HepG2 (cell line): ENCODE data around the gene RANBP17. TPM values are rescaled to one million over a fixed set of nuclear protein-coding genes. Genes with fewer than 3 reads are reported as not detected.

ENCODE experiments used
- ATAC-seq: fragments of 200-7000 bp; cut with Tn5 transposase; 3 replicates; pipeline ENCODE4 v1.9.1; 2020; ENCODE audit warnings: mild to moderate bottlenecking, moderate library complexity
- BruUV-seq: library from RNA; stranded (reverse); fragments of 400-500 nt; replicated peaks from 2 replicates; lab custom pipeline; 2021; lab: Mats Ljungman, UMichigan
- CTCF ChIA-PET: fragments of 300-600 bp; formaldehyde crosslinking; extraction: SDS; loops from one replicate; lab custom pipeline; 2021; ENCODE audit warnings: low total read pairs, inconsistent platforms, low intra/inter-chr PET ratio; lab: Yijun Ruan, JAX
- POLR2A ChIA-PET: fragments of 350-600 bp; sonication (Branson Sonifier 250); formaldehyde crosslinking; loops from one replicate; lab custom pipeline; 2020; ENCODE audit warnings: antibody characterized with exemption, inconsistent platforms; lab: Yijun Ruan, JAX
- DNase-seq: peaks from one replicate; pipeline ENCODE4 v3.0.0-alpha.2; 2015; ENCODE audit warnings: low spot score
- FAIRE-seq: peaks from 3 replicates; lab custom pipeline; 2011; peaks lifted over from hg19 to GRCh38; lab: Jason Lieb, UNC
- H2AFZ ChIP-seq: one replicate; pipeline ENCODE4 v1.6.1; 2011; ENCODE audit warnings: low read length, inconsistent platforms
- H3K27ac ChIP-seq: fragments of 300-600 bp; 3 replicates; pipeline ENCODE4 v1.8.0; 2011; ENCODE audit warnings: mixed run types, mild to moderate bottlenecking, mixed read lengths, low read length, inconsistent platforms; ENCODE audit not compliant: insufficient read depth; ENCODE audit errors: extremely low read length
- H3K27me3 ChIP-seq, 2 experiments: fragments of 200-600 bp in 1 of 2; 2 replicates in 1 of 2; 3 replicates in 1 of 2; pipeline versions ENCODE4 v1.6.0 to v1.8.0; 2011; ENCODE audit warnings: low read length in 2 of 2, mild to moderate bottlenecking in 2 of 2, moderate library complexity in 2 of 2, inconsistent platforms in 1 of 2; ENCODE audit not compliant: insufficient read depth in 2 of 2, control insufficient read depth in 1 of 2
- H3K36me3 ChIP-seq, 2 experiments: fragments of 200-600 bp in 1 of 2; replicated peaks in 1 of 2; 2 replicates in 1 of 2; 3 replicates in 1 of 2; pipeline versions ENCODE4 v1.5.1 to v1.8.0; 2011; ENCODE audit warnings: low read length in 2 of 2, inconsistent platforms in 1 of 2; ENCODE audit not compliant: insufficient read depth in 2 of 2, control insufficient read depth in 1 of 2
- H3K4me1 ChIP-seq: 2 replicates; pipeline ENCODE4 v1.5.1; 2012; ENCODE audit warnings: low read length, inconsistent platforms; ENCODE audit not compliant: insufficient read depth
- H3K4me2 ChIP-seq: 2 replicates; pipeline ENCODE4 v1.6.0; 2011; ENCODE audit warnings: low read depth, low read length, inconsistent platforms
- H3K4me3 ChIP-seq, 3 experiments: fragments of 200-600 bp in 1 of 3; sonication (generic), shearing (Covaris generic) in 1 of 3; replicated peaks in 1 of 3; 2 replicates each; pipeline ENCODE4 v1.5.1; 2011 to 2016; ENCODE audit warnings: low read length in 3 of 3, inconsistent platforms in 2 of 3, low read depth in 2 of 3, mild to moderate bottlenecking in 2 of 3, control low read depth in 1 of 3, mixed read lengths in 1 of 3; ENCODE audit not compliant: insufficient read depth in 1 of 3
- H3K79me2 ChIP-seq: one replicate; pipeline ENCODE4 v1.6.1; 2011; ENCODE audit warnings: low read length, inconsistent platforms; ENCODE audit not compliant: insufficient read depth
- H3K9ac ChIP-seq: 2 replicates; pipeline ENCODE4 v1.6.0; 2011; ENCODE audit warnings: mild to moderate bottlenecking, low read depth, low read length, inconsistent platforms; ENCODE audit not compliant: insufficient read depth
- H3K9me3 ChIP-seq: 2 replicates; pipeline ENCODE4 v1.5.1; 2012; ENCODE audit warnings: mild to moderate bottlenecking, low read length
- H4K20me1 ChIP-seq: 2 replicates; pipeline ENCODE4 v1.6.0; 2011; ENCODE audit warnings: inconsistent platforms, mild to moderate bottlenecking, low read length, moderate library complexity; ENCODE audit not compliant: insufficient read depth
- FIP1L1 ChIP-seq: fragments of 200-400 bp; formaldehyde crosslinking; IDR thresholded peaks from 2 replicates; pipeline ENCODE4 v1.6.1; 2018; ENCODE audit warnings: low read depth, mild to moderate bottlenecking, low read length, moderate library complexity, borderline replicate concordance; ENCODE audit not compliant: insufficient read depth
- HNRNPK ChIP-seq: fragments of 200-400 bp; formaldehyde crosslinking; IDR thresholded peaks from 2 replicates; pipeline ENCODE4 v1.6.1; 2018; ENCODE audit warnings: low read length, low read depth, moderate library complexity, mild to moderate bottlenecking; ENCODE audit not compliant: poor library complexity, severe bottlenecking
- NFAT5 ChIP-seq: sonication (generic); formaldehyde crosslinking; IDR thresholded peaks from 2 replicates; pipeline ENCODE4 v1.4.0; 2020; ENCODE audit warnings: missing genetic modification reagents
- RAD51 ChIP-seq: fragments of 450-650 bp; IDR thresholded peaks from 2 replicates; pipeline ENCODE4 v1.6.1; 2016; ENCODE audit warnings: borderline replicate concordance
- RFX1 ChIP-seq: fragments of 450-650 bp; IDR thresholded peaks from 2 replicates; pipeline ENCODE4 v1.6.1; 2017
- SIX4 ChIP-seq: sonication (generic); formaldehyde crosslinking; IDR thresholded peaks from 2 replicates; pipeline ENCODE4 v1.4.0; 2020; ENCODE audit warnings: missing genetic modification reagents
- TBP ChIP-seq: sonication (generic); formaldehyde crosslinking; IDR thresholded peaks from 2 replicates; pipeline ENCODE4 v1.5.0; 2020; ENCODE audit warnings: missing genetic modification reagents
- XBP1 ChIP-seq: sonication (generic); formaldehyde crosslinking; IDR thresholded peaks from 2 replicates; pipeline ENCODE4 v1.5.0; 2020; ENCODE audit warnings: missing genetic modification reagents
- ZNF318 ChIP-seq: sonication (generic); formaldehyde crosslinking; IDR thresholded peaks from 2 replicates; pipeline ENCODE4 v1.4.0; 2020; ENCODE audit warnings: mild to moderate bottlenecking, missing genetic modification reagents
- ZNF331 ChIP-seq: sonication (generic); formaldehyde crosslinking; IDR thresholded peaks from 2 replicates; pipeline ENCODE4 v1.4.0; 2020; ENCODE audit warnings: missing genetic modification reagents
- ZNF577 ChIP-seq: sonication (generic); formaldehyde crosslinking; IDR thresholded peaks from 2 replicates; pipeline ENCODE4 v1.4.0; 2020; ENCODE audit warnings: mild to moderate bottlenecking, low read depth, missing genetic modification reagents, borderline replicate concordance
- in situ Hi-C: cut with HindIII; loops from 2 replicates; pipeline ENCODE4 v1.10.0; 2017; ENCODE audit warnings: low pct_unique_long_range_greater_than_20kb; ENCODE audit not compliant: extremely low pct_ligation_motif_present
- intact Hi-C: fragments of 100-400 bp; cut with micrococcal nuclease; formaldehyde crosslinking; loops from one replicate; pipeline ENCODE4 v1.10.0; 2022; ENCODE audit not compliant: unreplicated experiment
- polyA plus RNA-seq, 8 experiments: library from polyadenylated mRNA; depleted of rRNA in 3 of 8; stranded (reverse) in 7 of 8; unstranded in 1 of 8; fragments of >200 nt; fragmentation: Illumina TruSeq in 4 of 8; extraction: Trizol in 4 of 8; gene quantifications; 2 replicates each; pipeline versions ENCODE4 v1.2.1 to v1.2.3, GENCODE V29; 2011 to 2016; ENCODE audit warnings: low read depth in 4 of 8, missing spikeins in 1 of 8, mixed read lengths in 1 of 8; ENCODE audit not compliant: insufficient read depth in 1 of 8
- total RNA-seq, 5 experiments: library from RNA; depleted of rRNA; stranded (reverse); fragments of >200 nt; fragmentation: Illumina TruSeq; extraction: Trizol; gene quantifications; 2 replicates each; pipeline ENCODE4 v1.2.3, GENCODE V29; 2016; ENCODE audit warnings: low read depth in 1 of 5

The RANBP17 gene
- total and polyA plus RNA-seq, 2 of the 13 experiments (the other 11 are each of a cell fraction or from before 2014, with no cell fraction given): not detected

- no peak for ATAC-seq
- no peak for DNase-seq
- H3K9me3 ChIP-seq: no peaks in the 10 kb centered on the region
- no peaks in the 10 kb centered on the region for H3K4me1 ChIP-seq
- H3K27ac ChIP-seq: no peak overlapping the region
- ChIA-PET POLR2A (no interaction called here), CTCF (no interaction called here)
- in situ Hi-C loops (no loop called here), intact Hi-C loops (no loop called here)
- BruUV-seq: no TSS peak
- no peak overlapping the region for H3K4me2 ChIP-seq
- no peak overlapping the region for H2AFZ ChIP-seq
- no peaks in the 10 kb centered on the region for H3K36me3 ChIP-seq
- H3K79me2 ChIP-seq: no peaks in the 10 kb centered on the region
- H3K9ac ChIP-seq: no peak overlapping the region
- H3K27me3 ChIP-seq: no peaks in the 10 kb centered on the region
- no peaks in the 10 kb centered on the region for H4K20me1 ChIP-seq
- H3K4me3 ChIP-seq: no peak overlapping the region
- no peak for FAIRE-seq
- TF ChIP-seq TBP (CRISPR knock-in tag) (no peak), RAD51 (no peak), XBP1 (no peak), ZNF318 (CRISPR knock-in tag) (no peak), FIP1L1 (no peak), ZNF331 (CRISPR knock-in tag) (no peak), RFX1 (no peak), HNRNPK (no peak), SIX4 (CRISPR knock-in tag) (no peak), ZNF577 (no peak), NFAT5 (CRISPR knock-in tag) (no peak)
These were observed 55.3 kb downstream of the RANBP17 start for GRCh38 chr5:170917113-170917512.
